Uterus (tissue), 4 donors: Measurements from ENCODE around the gene C5AR1. TPM values are rescaled to one million over a fixed set of nuclear protein-coding genes. Genes with fewer than 3 reads are reported as not detected.
A peak's percentile ranks its signal among the peaks of the same experiment; 100 is the strongest.

Experiments used
- DNase-seq, 2 donors: peaks; one replicate each; pipeline ENCODE4 v3.0.0-alpha.2; 2019 to 2020
- H3K27ac ChIP-seq, 2 donors: fragments of 200-600 bp; sonication (generic); 1 replicate in 1 of 2; 2 replicates in 1 of 2; pipeline ENCODE4 v1.5.1; 2016 to 2018
- H3K27me3 ChIP-seq, 2 donors: fragments of 200-600 bp; sonication (generic); one replicate each; pipeline ENCODE4 v1.5.1; 2018 to 2019; ENCODE audit warnings: control low read depth in 1 of 2
- H3K36me3 ChIP-seq, 2 donors: fragments of 200-600 bp; sonication (generic); one replicate each; pipeline ENCODE4 v1.5.1; 2019; ENCODE audit warnings: control low read depth in 1 of 2
- H3K4me1 ChIP-seq, 2 donors: fragments of 200-600 bp; sonication (generic); one replicate each; pipeline ENCODE4 v1.5.1; 2018 to 2019; ENCODE audit warnings: control low read depth in 1 of 2
- H3K4me3 ChIP-seq, 2 donors: fragments of 200-600 bp; sonication (generic); 1 replicate in 1 of 2; 2 replicates in 1 of 2; pipeline ENCODE4 v1.5.1; 2018 to 2019; ENCODE audit warnings: mild to moderate bottlenecking in 1 of 2
- H3K9me3 ChIP-seq, 2 donors: fragments of 200-600 bp; sonication (generic); one replicate each; pipeline ENCODE4 v1.5.1; 2019; ENCODE audit warnings: control low read depth in 1 of 2
- POLR2A ChIP-seq, 2 donors: fragments of 450-650 bp; IDR thresholded peaks; one replicate each; pipeline ENCODE4 v1.6.1; 2016; ENCODE audit warnings: antibody characterized with exemption in 2 of 2, mild to moderate bottlenecking in 1 of 2, moderate library complexity in 1 of 2
- intact Hi-C: fragments of 100-400 bp; cut with DNase I; formaldehyde crosslinking; loops from one replicate; pipeline ENCODE4 v1.15.1; 2023; ENCODE audit warnings: low total_unique reads
- total RNA-seq, 4 donors: library from RNA; depleted of rRNA in 3 of 4; stranded (reverse); fragments of >200 nt in 3 of 4; gene quantifications; one replicate each; pipeline versions ENCODE4 v1.1.0 to v1.2.4, GENCODE V29; 2014 to 2023
- TF ChIP-seq, protein P1 (sequence below), 4 experiments: fragments of 200-600 bp in 2 of 4; fragments of 450-650 bp in 2 of 4; sonication (generic) in 2 of 4; IDR thresholded peaks; one replicate each; pipeline ENCODE4 v1.5.1; 2016 to 2019; ENCODE audit warnings: antibody characterized with exemption in 4 of 4, mild to moderate bottlenecking in 2 of 4, moderate library complexity in 1 of 4
- donor health status: DM: yes; HTN: yes; CAD: no.

Gene C5AR1
- total RNA-seq, 4 donors from 2014 or later: 0.51 to 8.0 (median 2.9) TPM

DNA sequence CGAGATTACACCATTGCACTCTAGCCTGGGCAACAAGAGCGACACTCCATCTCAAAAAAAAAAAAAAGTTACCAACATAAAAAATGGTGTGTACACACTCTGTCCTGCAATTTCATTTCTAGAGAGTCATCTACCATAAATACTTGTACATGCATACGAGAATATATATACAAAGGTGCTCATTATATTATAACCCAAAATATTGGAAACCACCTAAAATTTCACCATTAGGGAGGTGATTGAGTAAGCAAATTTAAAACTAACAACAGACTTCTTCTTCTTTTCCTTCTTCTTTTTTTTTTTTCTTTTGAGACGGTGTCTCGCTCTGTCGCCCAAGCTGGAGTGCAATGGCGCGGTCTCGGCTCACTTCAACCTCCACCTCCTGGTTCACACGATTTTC is 7.4 kb upstream of the C5AR1 start:
- intact Hi-C loops: no loop called here
- no peak for DNase-seq
- Histone ChIP-seq H3K27ac (no peak overlapping the region), H3K36me3 (no peaks in the 10 kb centered on the region), H3K4me3 (no peak overlapping the region), H3K9me3 (no peaks in the 10 kb centered on the region), H3K27me3 (no peaks in the 10 kb centered on the region), H3K4me1 (no peaks in the 10 kb centered on the region)
- TF ChIP-seq POLR2A (IDR thresholded peaks at IDR 0.05): no peak
- TF ChIP-seq, protein P1, sequence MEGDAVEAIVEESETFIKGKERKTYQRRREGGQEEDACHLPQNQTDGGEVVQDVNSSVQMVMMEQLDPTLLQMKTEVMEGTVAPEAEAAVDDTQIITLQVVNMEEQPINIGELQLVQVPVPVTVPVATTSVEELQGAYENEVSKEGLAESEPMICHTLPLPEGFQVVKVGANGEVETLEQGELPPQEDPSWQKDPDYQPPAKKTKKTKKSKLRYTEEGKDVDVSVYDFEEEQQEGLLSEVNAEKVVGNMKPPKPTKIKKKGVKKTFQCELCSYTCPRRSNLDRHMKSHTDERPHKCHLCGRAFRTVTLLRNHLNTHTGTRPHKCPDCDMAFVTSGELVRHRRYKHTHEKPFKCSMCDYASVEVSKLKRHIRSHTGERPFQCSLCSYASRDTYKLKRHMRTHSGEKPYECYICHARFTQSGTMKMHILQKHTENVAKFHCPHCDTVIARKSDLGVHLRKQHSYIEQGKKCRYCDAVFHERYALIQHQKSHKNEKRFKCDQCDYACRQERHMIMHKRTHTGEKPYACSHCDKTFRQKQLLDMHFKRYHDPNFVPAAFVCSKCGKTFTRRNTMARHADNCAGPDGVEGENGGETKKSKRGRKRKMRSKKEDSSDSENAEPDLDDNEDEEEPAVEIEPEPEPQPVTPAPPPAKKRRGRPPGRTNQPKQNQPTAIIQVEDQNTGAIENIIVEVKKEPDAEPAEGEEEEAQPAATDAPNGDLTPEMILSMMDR (IDR thresholded peaks at IDR 0.05): no peak

DNA sequence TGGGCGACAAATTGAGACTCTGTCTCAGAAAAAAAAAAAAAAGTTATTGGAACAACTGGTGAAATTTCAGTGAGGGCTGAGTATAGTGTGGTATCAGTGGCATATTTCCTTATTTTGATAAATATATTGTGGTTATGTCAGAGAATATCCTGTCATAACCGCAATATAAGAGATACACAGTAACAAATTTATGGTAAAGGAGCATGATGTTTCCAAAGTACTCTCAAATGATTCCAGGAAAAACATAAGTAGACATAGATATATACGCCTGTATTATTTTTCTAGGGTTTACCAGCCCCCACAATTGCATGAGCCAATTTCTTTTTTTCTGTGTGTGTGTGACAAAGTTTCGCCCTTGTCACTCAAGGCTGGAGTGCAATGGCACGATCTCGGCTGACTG is 5.7 kb upstream of the C5AR1 start:
- Histone ChIP-seq H3K27ac (no peak overlapping the region), H3K36me3 (no peaks in the 10 kb centered on the region), H3K4me3 (no peak overlapping the region), H3K27me3 (no peaks in the 10 kb centered on the region), H3K9me3 (no peaks in the 10 kb centered on the region), H3K4me1 (no peaks in the 10 kb centered on the region)
- intact Hi-C loops: no loop called here
- no peak for TF ChIP-seq POLR2A (IDR thresholded peaks at IDR 0.05)
- TF ChIP-seq, protein P1 (IDR thresholded peaks at IDR 0.05): no peak
- DNase-seq: no peak

DNA sequence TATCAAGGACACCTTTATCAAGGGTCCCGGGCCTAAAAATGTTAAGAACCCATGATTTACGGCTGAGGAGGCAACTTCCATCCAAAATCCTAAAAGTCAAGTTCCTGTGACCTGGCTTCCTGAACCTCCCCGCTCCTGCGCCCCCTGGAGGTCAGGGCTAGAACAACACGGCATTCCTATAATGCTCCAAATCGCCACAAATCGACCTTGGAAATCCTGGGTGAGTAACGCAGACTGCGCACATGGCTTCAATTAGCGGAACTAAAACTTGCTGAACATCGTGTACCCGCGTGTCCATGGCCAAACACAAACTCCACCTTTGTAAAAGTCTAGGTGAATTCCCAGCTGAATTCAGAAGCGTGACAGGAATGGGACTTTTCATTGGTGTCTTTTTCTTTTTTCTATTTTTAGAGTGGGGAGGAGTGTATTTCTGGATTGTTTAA is 4.3 kb upstream of the C5AR1 start:
- H3K27me3 ChIP-seq: no peaks in the 10 kb centered on the region
- DNase-seq: peak; percentile 69 to 73
- H3K36me3 ChIP-seq: no peaks in the 10 kb centered on the region
- H3K4me3 ChIP-seq: no peak overlapping the region
- intact Hi-C loops: no loop called here
- TF ChIP-seq, protein P1 (IDR thresholded peaks at IDR 0.05): peak; percentile 67 to 82 (median 76)
- no peak for TF ChIP-seq POLR2A (IDR thresholded peaks at IDR 0.05)
- H3K27ac ChIP-seq: no peak overlapping the region
- no peaks in the 10 kb centered on the region for H3K4me1 ChIP-seq
- no peaks in the 10 kb centered on the region for H3K9me3 ChIP-seq

GRCh38 chr19:47306303-47306702 is 3.4 kb upstream of the C5AR1 start:
- intact Hi-C loops: no loop called here
- H3K27me3 ChIP-seq: no peaks in the 10 kb centered on the region
- no peaks in the 10 kb centered on the region for H3K36me3 ChIP-seq
- no peaks in the 10 kb centered on the region for H3K4me1 ChIP-seq
- no peak for DNase-seq
- no peak overlapping the region for H3K27ac ChIP-seq
- H3K9me3 ChIP-seq: no peaks in the 10 kb centered on the region
- no peak overlapping the region for H3K4me3 ChIP-seq
- TF ChIP-seq POLR2A (IDR thresholded peaks at IDR 0.05): no peak
- TF ChIP-seq, protein P1 (IDR thresholded peaks at IDR 0.05): no peak

- H3K4me3 ChIP-seq: no peak overlapping the region
- no peak for TF ChIP-seq POLR2A (IDR thresholded peaks at IDR 0.05)
- TF ChIP-seq, protein P1 (IDR thresholded peaks at IDR 0.05): no peak
- no peak for DNase-seq
- no peaks in the 10 kb centered on the region for H3K9me3 ChIP-seq
- intact Hi-C loops: no loop called here
- H3K27me3 ChIP-seq: no peaks in the 10 kb centered on the region
- H3K4me1 ChIP-seq: no peaks in the 10 kb centered on the region
- no peak overlapping the region for H3K27ac ChIP-seq
- no peaks in the 10 kb centered on the region for H3K36me3 ChIP-seq
Observed at GRCh38 chr19:47309038-47309437, 623 bp upstream of the C5AR1 start.
